GM18507 (cell line): ENCODE data around the gene ALDH9A1.
"Not testable (repeated sequence)": the region's sequence is repeated elsewhere in the genome, so short reads cannot be mapped to it uniquely, and the experiment has no call there.

ENCODE experiments used
- DNase-seq: peaks from one replicate; pipeline ENCODE4 v3.0.0; 2011; ENCODE audit warnings: low read depth; ENCODE audit not compliant: insufficient read length; ENCODE audit errors: extremely low spot score
- FAIRE-seq: peaks from 2 replicates; lab custom pipeline; 2011; peaks lifted over from hg19 to GRCh38; lab: Jason Lieb, UNC

ALDH9A1 gene

DNA sequence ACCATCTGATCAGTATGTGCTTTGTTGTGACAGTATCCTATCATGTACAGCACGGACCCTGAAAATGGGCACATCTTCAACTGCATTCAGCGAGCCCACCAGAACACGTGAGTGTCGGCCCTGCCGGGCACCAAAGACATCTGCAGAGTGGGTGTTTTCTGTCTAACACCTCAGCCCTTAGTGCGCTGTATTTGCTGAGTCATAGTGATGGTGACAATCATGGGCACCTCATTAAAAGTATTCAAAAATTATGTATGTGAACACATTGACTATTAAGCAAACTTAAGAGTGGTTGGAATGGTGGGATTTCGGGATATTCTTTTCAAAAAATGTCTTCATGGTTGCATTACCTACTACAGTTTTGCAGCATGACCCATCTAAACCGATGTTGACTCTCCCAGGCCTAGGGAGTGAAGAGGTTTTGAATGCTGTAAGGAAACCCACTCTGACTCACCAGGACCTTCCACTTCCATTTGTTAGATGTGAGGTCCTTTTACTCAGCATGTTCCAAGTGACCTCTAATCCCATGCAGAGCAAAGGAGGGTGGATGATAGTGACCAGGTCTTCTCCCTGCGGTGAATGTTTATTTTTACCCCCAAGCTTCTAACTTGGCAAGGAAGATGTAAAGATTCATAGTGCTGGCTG lies 47.3 kb downstream of the ALDH9A1 start:
- DNase-seq, result no peak
- FAIRE-seq, result no peak

DNA sequence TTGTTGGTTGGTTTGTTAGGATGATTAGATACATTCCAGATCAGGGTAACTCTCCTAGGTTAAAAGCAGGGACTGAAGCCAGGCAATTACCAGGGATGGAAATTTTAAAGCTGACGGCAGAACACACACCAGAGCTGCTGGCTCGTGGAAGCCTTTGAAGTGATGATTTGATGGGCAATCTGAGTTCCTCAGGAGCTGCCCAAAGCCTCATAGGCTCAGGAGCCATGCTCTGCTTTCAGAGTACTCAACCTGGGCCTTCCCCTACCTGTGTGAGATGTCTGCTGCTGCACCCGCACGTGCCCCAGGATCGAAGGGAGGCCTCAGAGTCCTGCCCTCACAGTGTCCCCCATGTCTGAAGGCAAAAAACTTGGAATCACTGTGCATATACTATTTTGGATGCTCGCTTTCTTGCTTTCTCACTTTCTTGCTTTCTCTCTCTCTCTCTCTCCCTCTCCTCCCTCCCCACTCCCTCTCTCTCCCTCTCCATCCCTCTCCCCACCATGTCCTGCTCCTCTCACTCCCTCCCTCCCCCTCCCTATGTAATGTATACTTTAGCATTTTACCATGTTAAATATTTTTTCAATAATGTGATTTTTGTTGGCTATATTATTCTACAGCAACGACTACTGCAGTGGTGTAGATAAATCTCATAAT lies 49.3 kb downstream of the ALDH9A1 start:
- no peak for FAIRE-seq

DNA sequence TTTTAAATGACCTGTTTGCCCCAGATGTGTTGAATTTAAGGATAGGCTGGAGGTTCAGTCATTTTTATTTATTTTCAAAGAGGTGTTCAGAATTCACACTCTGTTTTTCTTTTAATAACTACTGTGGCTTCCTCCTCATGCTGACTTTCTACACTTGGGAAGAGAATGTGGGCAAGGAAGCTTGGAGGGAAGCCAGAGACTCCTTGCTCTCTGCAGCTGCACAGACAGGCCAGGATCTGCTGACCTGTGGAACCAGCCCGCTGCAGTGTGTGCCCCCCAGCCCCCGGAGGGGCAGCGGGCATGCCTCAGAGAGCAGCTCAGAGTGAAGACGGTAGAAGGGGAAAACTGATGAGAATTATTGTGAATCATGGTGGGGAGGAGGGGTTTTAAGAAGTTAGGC lies 50.4 kb downstream of the ALDH9A1 start:
- FAIRE-seq (no peak), DNase-seq (no peak)

More for the DNA sequence above, 49.3 kb downstream of the ALDH9A1 start:
- DNase-seq, result no peak

DNA sequence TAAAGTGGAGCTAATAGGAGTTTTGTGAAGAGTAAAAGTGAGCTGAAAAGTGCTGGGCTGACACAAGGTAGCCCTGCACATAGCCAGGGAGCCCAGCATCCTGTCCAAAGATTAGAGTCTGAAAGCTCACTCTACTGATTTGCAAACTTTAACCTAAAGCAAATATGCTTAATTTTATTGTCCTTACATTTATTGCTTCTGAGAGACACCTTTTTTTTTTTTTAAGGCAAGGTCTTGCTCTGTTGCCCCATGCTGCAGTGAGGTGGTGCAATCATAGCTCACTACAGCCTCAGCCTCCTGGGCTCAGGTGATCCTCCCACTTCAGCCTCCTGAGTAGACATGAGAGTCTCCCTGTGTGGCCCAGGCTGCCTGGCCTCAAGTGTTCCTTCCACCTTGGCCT lies 50.8 kb downstream of the ALDH9A1 start:
- FAIRE-seq (no peak), DNase-seq (no peak)

DNA sequence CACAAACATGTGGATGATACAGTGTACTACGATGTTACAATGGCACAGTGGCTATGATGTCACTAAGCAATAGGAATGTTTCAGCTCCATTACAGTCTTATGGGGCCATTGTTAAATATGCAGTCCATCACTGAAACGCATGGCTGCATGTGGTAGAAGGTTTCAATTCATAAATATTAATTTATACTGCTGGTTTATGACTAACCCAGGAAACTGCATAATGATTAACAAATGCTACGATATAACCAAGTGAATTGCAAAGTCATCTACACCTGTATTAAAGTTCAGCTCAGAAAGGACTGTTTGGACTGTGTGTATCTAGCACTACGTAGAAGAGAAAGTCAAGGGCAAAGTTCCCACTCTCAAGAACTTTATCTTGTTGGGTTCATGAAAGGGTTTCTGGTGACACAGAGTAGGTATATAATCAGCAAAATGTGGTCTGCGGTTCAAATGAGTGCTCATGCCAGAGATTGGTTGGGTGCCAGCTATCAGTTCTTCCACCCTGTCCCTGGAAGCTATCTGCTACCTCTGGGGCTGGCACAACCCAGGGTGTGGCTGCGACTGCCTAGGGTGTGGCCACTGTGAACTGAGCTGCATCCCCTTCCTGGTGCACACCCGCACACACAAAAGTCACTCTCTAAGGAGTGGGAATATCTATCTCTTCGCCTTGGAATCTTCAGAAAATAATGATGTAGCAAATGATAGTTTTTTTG lies 52.6 kb downstream of the ALDH9A1 start:
- FAIRE-seq (peak; percentile 75), DNase-seq (no peak)

DNA sequence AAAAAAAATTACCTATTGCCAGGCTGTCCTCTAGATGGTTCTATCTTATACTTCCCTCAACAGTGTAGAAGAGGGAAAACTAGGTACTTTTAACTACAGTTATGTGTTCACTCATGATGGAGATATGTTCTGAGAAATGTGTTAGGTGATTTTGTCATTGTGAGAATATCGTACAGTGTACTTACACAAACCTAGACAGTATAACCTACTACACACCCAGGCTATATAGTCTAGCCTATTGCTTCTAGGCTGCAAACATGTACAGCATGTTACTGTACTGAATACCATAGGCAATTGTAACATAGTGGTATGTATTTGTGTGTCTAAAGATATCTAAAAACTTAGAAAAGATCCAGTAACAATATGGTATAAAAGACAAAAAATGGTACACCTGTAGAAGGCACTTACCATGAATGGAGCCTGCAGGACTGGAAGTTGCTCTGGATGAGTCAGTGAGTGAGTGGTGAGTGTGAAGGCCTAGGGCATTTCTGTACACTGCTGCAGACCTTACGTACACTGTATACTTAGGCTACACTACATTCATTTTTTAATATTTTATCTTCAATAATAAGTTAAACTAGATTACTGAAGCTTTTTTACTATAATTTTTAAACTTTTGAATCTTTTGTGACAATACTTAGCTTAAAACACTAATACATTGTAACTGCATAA lies 54.2 kb downstream of the ALDH9A1 start:
- DNase-seq, result no peak
- peak; percentile 18 for FAIRE-seq

DNA sequence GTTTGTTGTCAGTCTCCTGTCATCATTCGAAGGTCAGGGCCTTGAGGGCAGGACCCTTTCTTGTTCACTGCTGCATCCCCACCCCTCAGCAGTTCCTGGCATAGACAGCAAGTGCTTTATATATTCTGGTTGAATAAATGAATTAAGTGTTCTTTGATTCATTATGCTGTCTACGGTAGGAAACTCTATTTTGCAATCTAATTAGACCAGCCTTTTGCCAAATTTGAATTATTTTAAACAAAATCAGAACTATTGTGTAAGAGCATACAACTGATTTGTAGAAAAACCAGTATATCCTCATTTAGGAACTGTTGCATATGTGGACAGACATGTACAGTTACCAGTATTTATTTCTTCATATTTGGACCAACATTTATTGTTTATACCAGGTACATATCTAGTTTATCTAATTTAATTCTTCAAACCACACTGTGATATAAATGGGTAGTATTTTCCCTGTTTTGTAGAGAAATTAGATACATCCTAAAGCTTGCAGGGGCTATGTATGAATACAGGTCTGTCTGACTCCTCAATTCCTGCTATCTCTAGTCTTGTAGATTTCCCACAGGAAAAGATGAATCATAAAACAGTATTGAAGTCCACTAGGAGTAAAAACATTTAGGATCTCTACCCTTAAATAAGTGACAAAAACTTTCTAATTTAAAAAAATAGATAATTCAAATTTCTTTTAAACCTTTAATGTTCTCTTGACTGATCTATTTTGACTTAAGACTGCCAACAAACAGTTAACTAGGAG lies 57.0 kb downstream of the ALDH9A1 start:
- FAIRE-seq (no peak), DNase-seq (no peak)

DNA sequence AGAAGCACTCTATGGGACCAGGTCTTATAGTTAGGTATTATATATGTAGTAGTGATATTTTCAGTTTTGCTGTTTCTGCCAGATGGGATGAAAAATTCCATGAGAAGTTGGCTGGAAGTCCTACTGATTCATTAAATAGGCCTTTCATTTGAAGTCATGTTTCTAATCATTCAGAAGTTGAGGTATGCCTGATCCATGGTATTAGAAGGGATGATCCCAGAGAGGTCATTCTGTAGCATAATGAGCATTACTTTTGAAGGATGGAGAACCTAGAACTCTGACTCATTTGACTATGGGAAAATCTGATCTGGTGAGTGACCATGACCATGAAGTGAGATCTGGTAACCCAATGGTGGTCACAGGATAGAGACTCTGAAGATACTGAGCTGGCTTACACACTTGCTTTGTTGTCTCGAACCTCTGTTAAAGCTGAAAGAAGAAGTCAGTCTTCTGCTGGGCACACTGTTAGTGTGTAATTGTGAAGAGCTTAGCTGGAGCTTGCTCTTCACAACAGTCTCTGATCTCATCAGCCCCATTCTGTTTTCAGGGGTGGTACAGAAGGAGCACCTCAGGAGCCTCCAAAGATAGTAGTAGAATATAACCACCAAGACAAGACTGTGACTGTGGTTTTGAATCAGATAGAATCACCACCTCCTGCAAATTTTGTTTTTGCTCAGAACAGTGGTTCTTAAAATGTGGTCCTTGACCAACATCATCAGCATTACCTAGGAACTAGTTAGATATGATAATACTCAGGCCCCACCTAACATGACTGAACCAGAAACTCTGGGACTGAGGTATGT lies 58.3 kb downstream of the ALDH9A1 start:
- FAIRE-seq (no peak), DNase-seq (no peak)

DNA sequence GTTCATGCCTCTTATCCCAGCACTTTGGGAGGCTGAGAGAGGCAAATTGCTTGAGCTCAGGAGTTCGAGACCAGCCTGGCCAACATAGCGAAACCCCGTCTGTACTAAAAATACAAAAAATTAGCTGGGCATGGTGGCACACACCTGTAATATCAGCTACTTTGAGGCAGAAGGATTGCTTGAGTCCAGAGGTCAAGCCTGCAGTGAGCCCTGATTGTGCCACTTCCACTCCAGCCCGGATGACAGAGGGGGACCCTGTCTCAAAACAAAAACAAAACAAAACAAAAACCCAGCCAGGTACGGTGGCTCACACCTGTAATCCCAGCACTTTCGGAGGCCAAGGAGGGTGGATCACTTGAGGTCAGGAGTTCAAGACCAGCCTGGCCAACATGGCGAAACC lies 60.2 kb downstream of the ALDH9A1 start:
- FAIRE-seq, DNase-seq: not testable (repeated sequence)

DNA sequence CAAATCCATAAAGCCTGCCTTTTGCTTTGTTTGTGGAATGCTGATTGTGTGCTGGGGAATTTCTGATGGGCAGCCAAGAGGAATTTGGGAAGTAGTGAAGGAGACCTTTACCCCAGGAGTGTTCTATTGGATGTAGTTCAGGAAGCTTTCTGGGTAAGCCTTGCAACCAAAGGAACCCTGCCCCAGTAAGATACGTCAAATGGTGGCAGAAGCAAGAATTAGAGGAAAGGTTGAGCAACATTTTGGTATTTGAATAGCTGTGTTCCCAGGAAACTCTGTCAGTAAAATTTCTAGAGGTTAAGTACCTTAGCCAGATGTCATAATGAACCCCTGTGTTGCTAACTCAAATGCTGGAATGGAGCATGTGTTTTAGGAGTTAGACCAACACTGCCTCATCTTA lies 60.9 kb downstream of the ALDH9A1 start:
- FAIRE-seq (no peak), DNase-seq (no peak)

DNA sequence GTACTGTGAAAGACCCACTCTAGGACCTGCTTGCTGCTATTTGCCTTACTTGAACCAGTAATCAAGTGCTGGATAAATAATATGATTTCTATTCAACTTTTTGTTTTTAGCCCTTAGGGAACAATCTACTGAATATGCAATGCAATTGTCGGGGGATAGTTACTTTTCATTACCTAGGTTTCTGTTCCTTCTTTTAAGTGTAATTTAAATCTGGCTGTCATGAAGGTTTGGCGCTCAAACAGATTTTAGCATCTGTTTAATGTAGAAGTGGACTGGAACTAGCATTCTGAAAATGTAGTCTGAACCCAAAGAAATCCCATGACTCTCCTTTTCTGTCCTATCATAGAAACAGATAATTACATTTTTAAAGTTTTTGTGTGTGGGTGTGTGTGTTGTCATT lies 62.5 kb downstream of the ALDH9A1 start:
- DNase-seq (no peak), FAIRE-seq (no peak)

DNA sequence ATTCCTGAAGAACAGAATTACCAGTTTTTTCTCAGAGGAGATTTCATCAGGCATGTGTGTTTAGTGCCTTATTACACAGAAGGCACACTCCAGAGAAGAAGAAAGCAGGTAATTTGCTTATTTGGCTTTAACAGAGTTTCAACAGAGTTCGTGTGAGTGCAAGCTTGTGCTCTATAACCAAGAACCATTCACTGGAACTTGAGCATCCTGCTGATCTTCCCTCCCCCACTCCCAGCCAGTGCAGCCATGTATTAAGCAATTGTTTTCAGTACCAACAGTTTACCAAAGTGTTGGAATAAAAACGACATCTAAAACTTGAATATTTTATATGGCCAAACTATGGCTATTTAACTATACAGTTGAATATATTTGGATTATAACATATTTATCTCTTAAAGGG lies 63.0 kb downstream of the ALDH9A1 start:
- FAIRE-seq (peak; percentile 50), DNase-seq (no peak)

DNA sequence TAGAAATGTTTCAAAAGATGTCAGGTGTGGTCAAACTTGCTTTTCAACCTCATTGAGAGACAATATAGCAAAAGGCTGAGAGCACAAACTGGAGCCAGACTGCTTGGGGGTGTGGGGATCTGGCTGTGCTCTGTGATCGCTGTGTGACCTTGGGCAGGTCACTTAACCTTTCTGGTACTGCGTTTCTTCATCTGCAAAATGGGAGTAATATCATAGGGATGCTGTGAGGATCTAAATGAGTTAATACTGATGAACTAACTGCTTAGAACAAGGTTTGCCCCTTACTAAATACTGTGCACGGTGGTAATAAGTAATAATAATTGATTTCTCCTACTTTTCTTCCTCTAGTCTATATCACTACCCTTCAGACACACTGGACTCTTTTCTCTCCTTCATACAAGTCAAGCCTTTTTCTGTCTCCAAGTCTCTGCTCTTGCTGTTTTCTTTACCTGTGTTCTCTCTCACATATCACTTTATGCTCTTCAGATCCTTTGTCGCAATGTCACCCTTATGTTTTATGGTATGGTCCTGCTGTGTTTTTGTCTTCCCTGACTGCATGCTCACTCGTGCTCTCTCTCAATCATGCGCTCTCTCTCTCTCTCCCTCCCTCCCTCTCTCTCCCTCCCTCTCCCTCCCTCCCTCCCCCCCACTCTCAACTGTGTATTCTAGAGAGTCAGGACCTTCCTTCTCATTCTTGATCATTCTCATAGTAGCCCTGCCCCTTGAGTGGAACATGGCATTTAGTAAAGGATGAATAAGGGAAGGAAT lies 64.0 kb downstream of the ALDH9A1 start:
- no peak for FAIRE-seq
- no peak for DNase-seq

DNA sequence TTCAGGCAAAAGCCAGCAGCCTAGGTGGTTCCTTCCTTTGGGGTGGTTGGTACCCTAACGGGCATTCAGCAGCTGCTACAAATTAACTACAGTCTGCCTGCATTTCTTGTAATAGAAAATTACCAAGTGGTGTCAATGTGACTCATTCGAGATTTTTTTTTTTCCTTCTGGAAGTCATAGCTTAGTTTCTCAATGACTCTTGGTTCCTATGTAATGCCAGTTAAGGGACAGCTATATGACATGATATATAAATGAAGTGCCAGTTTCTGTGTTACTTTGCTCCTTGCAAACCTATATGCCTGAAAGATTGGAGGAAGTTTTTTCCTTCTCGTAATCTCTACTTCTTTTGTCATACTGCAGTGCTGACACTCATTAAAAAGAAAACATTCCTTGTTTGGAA lies 64.7 kb downstream of the ALDH9A1 start:
- DNase-seq, result no peak
- no peak for FAIRE-seq

DNA sequence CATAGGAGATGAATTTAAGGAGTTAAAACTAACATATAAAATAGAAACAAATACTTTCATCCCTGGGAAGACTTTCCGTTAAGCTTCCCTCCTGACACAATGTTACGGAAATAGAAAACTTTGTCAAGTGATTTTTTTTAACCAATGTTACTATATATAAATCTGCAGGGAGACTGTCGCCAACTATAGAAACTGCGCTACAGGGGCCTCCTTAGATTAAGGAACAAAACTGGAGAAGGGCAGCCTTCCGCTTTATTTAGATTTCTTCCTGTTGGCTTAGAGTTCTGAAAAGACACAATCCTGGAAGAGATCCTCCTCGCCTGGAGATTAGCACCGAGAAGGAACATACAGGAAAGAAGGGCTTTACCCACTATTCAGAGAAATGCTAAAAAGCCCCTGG lies 65.9 kb downstream of the ALDH9A1 start:
- no peak for DNase-seq
- FAIRE-seq, result no peak

DNA sequence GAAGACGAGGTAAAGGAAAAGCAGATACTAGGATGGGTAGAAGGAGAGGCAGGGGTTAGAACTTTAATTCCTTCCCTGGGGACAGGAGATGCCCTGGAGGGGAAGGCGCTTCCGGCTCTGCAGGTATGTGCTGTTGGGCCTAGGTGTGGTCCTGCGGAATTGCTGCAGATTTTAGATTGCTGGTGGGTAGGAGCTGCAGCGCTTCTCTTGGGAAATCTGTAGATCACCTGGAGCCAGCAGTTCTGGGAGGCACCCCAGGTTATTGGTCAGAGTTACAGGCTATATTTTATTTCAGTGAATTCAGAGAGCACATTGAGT lies 66.3 kb downstream of the ALDH9A1 start:
- no peak for FAIRE-seq
- no peak for DNase-seq

DNA sequence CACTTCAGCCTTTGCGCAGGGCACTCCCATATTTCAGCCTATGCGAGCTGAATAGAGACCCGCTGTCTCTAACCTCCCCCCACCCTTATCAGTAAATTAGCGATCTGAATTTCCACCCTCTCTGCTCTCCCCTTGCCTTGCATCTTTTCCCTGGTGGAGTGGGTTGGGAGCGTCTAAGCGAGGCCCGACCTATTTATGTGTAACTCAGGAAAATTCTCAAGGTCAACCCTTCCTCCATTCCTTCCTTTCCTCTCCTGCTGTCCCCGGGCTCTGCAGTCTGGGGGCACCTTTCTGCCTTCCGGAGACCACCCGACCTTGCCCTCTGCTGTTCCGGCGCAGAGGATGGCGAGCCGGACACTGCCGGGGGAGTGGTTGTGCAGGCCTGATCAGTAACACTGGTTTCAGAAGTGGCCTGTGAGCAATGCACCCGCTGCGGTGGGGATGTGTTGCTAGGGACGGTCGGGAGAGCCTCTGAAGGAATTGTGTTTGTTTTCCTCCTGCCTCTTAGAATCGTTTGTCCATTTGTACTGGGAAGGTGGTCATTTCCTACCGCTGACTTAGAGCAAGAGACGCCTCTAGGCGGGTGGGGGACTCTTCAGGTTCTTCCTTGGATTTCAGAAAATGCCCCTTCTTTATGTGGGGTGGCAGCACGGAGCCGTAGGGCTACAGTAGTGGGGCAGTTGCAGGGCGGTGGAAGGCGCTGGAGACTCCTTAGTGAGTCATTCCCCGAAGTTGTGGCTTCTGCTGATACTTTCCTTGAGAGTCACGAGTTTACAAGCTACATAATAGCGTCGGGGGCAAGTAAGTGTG lies 66.8 kb downstream of the ALDH9A1 start:
- DNase-seq, result no peak
- FAIRE-seq, result peak; percentile 74
